Astrocyte of the cerebellum (primary cell): Measurements from ENCODE around the gene VCL.
"Not testable (repeated sequence)": the region's sequence is repeated elsewhere in the genome, so short reads cannot be mapped to it uniquely, and the experiment has no call there.

Source experiments
- DNase-seq: peaks from one replicate; pipeline ENCODE4 v3.0.0-alpha.2; 2011; ENCODE audit warnings: low read depth
- H3K4me3 ChIP-seq: 2 replicates; pipeline ENCODE4 v1.5.1; 2011; ENCODE audit warnings: mild to moderate bottlenecking, low read depth, low read length, moderate library complexity
- CTCF ChIP-seq: IDR thresholded peaks from 2 replicates; pipeline ENCODE4 v1.5.1; 2012; ENCODE audit warnings: low read length, low read depth, moderate library complexity, mild to moderate bottlenecking; ENCODE audit errors: missing control alignments
- in situ Hi-C: cut with HindIII; loops from 2 replicates; pipeline ENCODE4 v1.10.0; 2017; ENCODE audit warnings: low sequenced_read_pairs

VCL gene

GRCh38 chr10:74055383-74056049 lies 57.6 kb downstream of the VCL start:
- TF ChIP-seq CTCF = no peak
- H3K4me3 ChIP-seq = no peak overlapping the region
- DNase-seq = no peak
- in situ Hi-C loops = no loop called here

GRCh38 chr10:74056050-74056818 lies 58.3 kb downstream of the VCL start:
- in situ Hi-C loops = no loop called here
- no peak overlapping the region for H3K4me3 ChIP-seq
- no peak for DNase-seq
- no peak for TF ChIP-seq CTCF

- no peak overlapping the region for H3K4me3 ChIP-seq
- DNase-seq = no peak
- in situ Hi-C loops = no loop called here
- no peak for TF ChIP-seq CTCF
Measured at GRCh38 chr10:74058071-74058470, 60.2 kb downstream of the VCL start.

GRCh38 chr10:74058658-74059057 lies 60.7 kb downstream of the VCL start:
- no peak for DNase-seq
- no peak overlapping the region for H3K4me3 ChIP-seq
- in situ Hi-C loops = no loop called here
- no peak for TF ChIP-seq CTCF

GRCh38 chr10:74061104-74061503 lies 63.2 kb downstream of the VCL start:
- in situ Hi-C loops = no loop called here
- DNase-seq = no peak
- TF ChIP-seq CTCF = no peak
- no peak overlapping the region for H3K4me3 ChIP-seq

GRCh38 chr10:74061978-74062377 lies 64.1 kb downstream of the VCL start:
- DNase-seq, H3K4me3 ChIP-seq, in situ Hi-C loops: not testable (repeated sequence)

GRCh38 chr10:74063256-74063655 lies 65.3 kb downstream of the VCL start:
- no peak for TF ChIP-seq CTCF
- no peak for DNase-seq
- in situ Hi-C loops = no loop called here
- no peak overlapping the region for H3K4me3 ChIP-seq
